Measurements from ENCODE around the gene ZFP92.

GRCh38 chrX:153374426-153374825 lies 36.8 kb upstream of the ZFP92 start:
- no peak for TF ChIP-seq EZH2phosphoT487 (IDR thresholded peaks at IDR 0.05; ENCODE audit: borderline replicate concordance, low read depth, low read length)
- TF ChIP-seq, protein P1, sequence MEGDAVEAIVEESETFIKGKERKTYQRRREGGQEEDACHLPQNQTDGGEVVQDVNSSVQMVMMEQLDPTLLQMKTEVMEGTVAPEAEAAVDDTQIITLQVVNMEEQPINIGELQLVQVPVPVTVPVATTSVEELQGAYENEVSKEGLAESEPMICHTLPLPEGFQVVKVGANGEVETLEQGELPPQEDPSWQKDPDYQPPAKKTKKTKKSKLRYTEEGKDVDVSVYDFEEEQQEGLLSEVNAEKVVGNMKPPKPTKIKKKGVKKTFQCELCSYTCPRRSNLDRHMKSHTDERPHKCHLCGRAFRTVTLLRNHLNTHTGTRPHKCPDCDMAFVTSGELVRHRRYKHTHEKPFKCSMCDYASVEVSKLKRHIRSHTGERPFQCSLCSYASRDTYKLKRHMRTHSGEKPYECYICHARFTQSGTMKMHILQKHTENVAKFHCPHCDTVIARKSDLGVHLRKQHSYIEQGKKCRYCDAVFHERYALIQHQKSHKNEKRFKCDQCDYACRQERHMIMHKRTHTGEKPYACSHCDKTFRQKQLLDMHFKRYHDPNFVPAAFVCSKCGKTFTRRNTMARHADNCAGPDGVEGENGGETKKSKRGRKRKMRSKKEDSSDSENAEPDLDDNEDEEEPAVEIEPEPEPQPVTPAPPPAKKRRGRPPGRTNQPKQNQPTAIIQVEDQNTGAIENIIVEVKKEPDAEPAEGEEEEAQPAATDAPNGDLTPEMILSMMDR (conservative IDR thresholded peaks at IDR 0.05; ENCODE audit: low read length): peak; percentile 69
